NOMO-1 (cell line): ENCODE measurements around the gene WWC1.

ENCODE experiments used
- DNase-seq, 2 experiments: peaks; one replicate each; lab custom pipeline; 2025; ENCODE audit not compliant: unreplicated experiment in 2 of 2; lab: John Stamatoyannopoulos, UW

WWC1 gene

DNA sequence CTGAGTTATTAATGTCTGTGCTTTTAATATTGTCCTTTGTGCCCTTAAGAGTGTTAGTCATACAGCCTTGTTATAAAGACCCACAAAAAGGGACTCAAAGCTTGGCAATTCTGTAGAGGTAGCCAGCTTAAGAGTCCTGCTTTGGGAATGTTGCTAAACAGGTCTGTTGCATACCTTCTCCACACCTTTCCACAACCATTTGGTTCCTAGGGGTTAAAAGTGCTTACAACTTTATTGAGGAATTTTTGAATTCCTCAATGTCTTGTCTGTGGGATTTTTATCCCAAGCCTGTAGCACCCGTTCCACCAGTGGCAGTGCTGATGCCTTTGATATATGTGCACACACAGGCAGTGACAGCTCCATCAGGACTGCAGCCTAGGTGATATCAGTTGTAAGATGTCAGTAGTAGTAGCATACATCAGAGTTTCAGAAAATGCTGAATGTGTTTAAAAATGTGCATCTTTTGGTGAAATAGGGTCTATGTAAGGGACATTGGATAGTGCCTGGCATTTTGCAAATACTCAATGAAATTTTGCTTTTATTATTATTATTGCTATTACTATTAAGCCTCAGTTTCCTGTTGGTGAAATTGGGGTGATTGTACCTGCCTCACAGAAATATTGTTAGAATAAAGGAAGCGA lies 68.5 kb downstream of the WWC1 start:
- DNase-seq, result no peak

DNA sequence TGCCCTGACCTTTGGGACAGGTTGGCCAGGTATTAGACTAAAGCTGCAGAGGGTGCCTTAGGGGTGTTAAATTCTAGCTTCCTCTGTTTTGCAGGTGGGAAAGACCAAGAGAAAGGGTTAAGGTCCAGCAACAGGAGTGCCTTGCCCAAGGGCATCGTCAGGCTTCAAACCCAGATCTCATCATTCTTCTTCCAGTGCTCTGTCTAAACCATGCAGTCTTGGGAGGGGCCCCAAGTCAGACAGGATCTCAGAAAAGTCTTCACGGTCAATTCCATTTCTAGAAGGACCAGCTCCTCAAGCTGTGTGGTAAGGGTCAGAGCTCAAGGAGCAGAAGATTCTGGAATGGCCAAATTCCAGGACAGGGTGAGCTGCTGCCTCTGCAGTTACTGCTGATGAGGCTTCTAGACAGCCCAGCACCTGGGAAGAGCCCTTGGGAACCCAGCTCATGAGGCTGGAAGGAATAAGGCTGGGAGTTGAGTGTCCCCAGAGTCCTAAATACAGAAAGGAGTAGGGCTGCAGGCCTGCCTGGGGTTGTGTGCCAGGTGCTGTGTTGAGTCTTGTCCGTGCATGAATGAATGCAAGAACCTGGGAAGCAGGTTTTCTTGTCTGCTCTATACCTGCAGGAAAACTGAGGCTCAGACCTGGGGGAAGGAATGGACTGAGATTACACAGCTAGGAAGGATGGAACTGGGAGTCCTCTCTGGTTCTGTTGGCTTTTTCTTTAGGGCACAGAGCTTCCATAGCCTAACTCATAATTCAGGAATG lies 69.3 kb downstream of the WWC1 start:
- no peak for DNase-seq

DNA sequence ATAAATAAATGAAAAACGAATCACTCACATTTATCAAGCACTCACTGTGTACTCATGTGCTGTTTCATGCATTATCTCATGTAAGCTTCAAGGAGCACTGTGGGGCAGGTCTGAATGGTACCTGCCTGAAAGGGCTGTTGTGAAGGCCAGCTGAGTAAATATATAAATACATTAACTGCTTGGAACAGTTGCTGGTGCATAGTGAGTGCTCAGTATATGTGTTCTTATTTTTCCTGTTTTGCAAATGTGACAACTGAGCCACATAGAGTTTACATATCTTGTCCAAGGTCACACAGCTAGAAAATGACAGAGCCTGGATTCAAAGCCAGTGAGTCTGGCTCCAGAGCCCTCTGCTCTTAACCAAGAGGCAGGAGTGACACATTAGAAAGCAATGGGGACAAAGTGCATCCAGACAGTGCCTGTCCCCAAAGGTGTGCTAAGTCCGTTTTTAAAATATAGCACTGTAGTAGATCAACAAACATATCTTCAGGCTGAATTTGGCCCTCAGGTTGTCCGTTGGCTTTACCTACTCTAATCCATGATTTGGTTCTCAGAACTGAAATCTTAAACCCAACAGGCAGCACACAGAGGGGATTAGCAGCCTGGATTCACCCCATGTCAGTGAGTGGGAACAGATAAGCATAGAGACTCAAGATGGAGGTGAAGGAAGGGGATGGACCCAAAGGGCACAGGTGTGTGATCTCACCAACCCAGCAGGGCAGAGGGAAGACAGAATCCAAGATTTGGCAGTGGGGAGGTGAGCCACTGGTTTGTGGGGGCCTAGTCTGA lies 70.8 kb downstream of the WWC1 start:
- no peak for DNase-seq

DNA sequence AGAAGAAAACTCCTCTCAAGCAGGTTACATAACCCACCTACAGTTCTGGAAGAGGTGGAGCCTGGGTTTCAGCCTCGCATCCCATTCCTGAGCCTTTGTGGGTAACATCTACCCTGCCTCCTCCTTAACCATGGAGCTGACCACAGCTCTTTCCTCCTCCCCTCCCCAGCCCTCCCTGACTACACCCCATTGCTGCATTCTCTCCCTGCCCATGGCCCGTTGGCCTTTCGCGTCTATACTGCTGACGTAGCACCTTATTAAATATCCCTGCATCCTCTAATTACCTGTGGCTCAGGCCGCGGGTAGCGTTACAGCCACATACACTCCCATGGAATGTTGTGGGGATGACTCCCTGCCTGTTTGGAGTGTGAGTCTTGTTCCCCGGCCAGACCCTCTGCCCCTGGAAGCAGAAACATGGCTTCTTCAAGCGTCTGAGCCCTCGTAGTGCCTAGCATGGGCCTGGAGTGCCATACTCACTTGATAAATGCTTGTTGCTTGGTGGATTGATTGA lies 72.8 kb downstream of the WWC1 start:
- DNase-seq, result no peak

DNA sequence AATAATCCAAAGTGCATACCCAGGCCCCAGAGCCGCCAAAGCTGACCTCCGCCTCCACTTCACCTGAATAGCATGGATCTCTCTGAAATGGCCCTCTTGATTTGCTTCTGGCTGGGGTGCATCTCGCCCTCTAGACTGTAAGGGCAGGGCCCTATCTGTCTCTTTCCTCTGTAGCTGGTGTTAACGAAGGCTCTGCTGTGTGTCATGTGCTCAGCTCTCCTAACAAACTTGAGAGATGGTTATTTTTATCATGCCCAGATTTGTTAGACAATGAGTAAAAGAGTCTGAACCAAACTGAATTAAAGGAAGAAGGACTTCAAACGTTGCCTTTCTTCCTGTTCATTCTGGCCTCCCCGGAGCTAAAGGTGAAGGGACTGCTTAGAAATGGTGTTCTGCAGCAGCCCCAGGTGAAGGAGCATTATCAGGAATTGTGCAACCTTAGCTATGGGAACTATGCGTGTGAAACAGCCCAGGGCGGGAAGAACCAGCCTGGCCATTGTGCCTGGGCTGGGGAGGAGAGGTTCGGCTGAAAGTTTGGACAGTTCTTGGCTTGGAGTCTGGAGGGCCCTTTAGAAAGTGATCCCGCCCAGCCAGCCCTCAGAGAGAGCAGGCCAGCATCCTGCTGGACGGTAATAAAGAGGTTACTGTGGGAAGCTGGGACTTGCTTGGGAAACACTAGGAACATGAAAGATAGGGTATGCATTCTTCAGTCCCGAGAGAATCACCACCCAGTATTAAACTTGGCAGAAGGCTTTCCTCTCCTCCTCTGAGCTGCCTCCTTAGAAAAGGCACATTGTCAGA lies 73.5 kb downstream of the WWC1 start:
- DNase-seq, result no peak

DNA sequence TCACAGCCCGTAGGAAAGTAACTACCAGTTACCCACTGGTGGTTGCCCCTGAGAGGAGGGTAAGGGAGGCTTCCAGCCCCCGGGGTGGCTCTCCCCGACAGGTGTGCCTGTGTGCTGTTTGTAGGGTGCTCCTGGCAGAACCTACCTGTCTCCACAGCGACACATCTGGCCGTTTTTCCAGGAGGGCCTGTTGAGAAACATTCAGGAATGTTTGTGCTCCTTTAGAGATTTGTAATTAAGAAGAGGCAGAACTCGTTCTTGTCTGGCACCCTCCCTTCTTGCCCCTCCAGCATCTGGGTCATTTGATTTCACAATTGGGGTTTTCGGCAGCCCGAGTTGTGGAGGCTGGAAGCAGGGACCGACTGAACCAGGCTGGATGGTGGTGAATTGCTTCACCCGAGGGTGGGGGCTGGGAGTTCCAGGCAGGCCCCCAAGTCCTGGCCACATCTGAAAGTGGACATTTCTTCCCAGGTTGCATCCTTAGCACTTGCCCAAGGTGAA lies 74.2 kb downstream of the WWC1 start:
- no peak for DNase-seq

DNA sequence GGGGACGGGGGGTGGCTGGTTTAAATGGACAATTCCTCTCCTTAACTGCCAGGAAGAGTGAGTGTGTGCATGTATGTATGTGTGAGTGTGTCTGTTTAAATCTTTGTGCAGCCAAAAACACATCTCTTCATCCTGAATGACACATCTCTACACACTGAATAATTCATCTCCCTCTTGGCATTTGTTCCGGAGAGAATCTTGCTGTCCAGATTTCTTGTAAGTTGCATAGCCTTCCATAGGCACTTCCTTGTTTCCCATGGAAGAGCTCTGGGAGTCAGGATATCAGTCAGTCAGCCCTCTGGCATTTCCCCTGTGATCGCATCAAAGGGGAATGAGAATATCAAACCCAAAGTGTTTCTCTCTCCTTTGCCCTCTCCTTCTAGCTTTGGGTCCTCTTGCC lies 74.7 kb downstream of the WWC1 start:
- no peak for DNase-seq

DNA sequence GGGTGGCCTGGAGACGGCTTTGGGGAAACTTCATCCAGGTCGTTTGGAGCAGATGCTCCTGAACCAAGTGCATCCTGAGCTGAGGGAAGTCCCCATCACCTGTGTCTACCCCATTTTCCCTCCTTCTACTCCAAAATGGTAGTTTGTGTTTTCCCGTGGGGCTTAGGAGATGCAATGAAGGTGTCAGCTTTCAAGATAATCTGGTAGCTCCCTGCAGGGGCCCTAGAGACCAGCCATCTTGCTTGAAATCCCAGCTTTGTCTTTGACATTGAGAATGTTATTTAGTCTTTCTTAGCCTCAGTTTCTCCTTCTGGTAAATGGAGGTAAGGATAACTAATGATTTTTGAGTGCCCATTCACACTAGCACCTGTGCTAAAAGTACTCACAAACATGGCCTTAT lies 77.4 kb downstream of the WWC1 start:
- no peak for DNase-seq

DNA sequence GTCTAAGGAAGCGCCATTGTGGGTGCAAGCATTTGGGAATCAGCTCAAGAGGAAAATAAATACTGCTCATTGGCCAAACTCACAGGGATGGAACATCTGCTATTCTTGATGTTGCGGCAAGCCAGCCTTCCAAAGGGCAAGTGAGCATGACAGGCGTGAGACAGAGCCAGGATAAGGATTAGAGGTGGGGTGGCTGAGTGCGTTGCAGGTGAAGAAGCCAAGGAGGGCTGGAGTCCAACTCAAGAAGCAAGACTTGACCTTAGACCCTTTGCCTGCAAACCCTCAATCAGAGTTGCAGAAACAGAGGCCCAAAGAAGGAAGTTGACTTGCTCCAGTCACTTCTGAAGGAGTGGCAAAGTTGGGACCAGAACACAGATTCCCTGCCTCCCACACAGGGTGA lies 79.4 kb downstream of the WWC1 start:
- no peak for DNase-seq

DNA sequence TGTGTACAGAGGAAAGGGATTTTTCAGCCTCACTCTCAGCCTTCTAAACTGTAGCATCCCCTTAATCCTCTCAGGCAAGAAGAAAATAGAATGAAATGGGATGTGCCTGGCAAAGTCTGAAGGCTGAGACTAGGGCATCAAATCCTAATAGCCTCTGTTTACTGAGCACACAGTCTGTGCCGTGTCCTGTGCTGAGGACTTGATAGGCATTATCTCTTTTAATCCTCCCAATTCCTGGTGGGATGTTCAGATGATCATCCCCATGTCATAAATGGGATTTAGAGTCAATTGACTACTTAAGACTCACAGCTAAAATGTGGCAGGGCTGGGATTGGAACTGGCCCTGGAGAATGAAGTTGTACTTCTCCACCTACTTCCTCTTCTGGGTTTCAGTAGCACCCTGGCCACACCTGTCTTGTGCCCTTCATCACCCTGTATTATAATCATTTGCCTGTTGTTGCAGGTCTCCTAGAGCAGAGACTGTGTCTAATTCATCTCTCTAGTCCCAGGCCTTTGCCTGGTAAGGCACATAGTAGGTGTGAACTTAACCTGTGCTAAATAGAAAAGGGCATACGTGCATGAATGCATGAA lies 81.0 kb downstream of the WWC1 start:
- no peak for DNase-seq

DNA sequence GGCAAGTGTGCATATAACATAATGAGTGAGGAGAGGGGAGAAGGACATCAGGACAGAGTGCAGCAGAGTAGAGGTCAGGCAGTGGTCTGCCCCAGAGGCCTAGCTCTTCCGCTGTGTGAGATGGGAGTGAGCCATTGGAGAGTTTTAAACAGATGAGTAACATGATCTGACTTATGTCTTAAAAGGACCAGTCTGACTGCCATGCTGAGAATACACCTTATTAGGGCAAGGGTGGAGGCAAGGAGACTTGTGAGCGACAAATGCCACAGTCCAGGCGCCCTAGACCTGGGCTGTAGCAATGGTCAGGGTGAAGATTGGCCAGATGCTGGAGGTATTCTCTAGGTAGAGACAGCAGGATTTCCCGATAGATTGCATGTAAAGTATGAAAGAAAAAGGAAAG lies 83.1 kb downstream of the WWC1 start:
- DNase-seq, result no peak

DNA sequence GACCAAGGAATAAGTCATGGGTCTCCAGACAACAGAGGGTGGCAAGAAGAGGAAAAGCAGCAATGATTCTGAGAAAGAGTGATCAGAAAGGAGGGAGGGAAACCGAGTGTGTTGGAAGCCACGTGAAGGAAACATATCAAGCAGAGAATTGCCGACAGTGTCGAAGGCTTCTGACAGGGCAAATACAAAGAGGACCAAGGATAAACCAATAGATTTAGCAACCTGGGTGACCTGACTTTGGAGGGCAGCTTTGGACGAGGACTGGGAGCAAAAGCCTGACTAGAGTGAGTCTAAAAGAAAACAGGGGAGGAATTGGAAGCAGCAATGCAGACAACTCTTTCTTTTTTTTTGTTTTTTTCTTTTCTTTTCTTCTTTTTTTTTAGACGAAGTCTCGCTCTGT lies 83.8 kb downstream of the WWC1 start:
- no peak for DNase-seq

DNA sequence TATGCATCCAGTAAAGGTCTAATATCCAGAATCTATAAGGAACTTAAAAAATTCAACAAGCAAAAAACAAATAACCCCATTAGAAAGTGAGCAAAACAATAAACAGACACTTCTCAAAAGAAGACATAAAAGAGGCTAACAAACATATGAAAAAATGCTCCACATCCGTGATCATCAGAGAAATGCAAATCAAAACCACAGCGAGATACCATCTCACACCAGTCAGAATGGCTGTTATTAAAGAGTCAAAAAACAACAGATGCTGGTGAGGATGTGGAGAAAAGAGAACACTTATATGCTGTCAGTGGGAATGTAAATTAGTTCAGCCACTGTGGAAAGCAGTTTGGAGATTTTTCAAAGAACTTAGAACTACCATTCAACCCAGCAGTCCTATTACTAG lies 86.1 kb downstream of the WWC1 start:
- no peak for DNase-seq

DNA sequence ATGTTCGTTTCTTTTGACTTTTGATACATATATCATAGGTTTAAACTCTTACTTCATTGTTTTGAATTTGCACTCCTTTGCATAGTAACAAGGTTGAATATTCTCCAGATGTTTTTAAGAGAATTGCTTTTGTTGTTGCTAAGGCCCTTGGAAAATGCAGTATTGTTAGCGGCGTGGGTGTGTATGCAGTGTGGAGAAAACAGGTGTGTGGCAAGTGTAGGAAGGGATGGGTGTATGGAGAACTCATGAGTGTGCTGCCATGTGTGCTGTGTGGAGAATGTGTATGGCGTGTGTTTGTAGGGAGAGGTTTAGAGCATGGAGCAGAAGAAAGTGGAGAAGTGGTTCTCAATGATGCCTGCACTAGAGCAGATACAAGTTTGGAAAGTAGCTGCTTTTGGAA lies 87.3 kb downstream of the WWC1 start:
- DNase-seq, result no peak

DNA sequence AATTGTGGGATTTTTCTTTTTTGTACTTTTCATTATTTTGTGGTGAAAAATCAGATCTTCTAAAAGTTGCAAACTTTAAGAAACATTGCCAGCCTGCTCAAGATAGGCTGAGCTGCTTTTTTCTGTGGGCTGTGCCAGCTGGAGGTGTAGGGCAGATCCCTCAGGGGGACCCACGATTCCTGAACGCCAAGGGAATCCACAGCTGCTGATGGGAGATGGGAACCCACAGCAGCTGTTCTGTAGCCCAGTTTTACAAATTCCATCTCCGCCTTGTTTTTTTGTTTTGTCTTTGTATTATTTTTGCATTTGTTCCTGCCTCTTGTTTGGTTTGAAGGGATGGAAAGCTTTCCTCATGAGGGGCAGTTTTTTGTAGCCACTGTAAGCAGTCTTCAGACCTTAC lies 91.0 kb downstream of the WWC1 start:
- no peak for DNase-seq

DNA sequence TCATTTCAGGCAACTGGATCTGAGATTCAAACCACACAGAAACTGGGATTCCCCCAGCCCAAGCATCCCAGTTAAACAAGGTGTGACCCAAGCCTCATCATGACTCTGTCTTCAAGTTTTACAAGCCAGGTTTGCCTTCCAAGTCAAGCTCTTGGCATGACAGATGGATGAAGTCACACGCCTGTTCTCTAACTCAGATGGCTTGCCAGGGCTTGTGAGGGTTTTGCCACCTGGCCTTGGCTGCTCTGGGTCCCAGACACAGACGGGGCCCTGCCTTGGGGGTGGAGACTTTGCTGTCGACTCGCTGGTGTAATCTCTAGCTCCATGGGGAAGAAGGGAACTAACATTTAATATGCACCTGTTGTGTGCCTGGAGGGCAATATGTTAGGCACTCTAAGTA lies 99.0 kb downstream of the WWC1 start:
- no peak for DNase-seq

DNA sequence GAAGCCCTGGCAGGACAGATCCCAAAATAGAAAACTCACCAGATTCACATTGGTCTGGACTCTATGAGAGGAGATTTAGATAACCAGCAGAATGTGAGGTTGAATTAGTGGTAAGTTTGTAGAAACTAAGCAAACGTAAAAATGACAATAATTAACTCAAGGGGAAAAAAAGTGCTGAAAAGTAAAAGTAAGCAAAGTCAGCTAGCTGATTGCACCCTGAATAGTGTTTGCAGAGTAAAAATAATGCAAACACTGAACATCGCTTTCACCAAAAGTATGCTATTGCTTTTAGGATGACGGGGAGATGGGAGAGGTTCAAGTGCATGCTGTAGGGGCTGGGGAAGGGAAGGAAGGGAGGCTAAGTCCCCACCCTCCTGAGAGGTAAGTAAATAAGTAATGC lies 102.3 kb downstream of the WWC1 start:
- DNase-seq, result no peak

DNA sequence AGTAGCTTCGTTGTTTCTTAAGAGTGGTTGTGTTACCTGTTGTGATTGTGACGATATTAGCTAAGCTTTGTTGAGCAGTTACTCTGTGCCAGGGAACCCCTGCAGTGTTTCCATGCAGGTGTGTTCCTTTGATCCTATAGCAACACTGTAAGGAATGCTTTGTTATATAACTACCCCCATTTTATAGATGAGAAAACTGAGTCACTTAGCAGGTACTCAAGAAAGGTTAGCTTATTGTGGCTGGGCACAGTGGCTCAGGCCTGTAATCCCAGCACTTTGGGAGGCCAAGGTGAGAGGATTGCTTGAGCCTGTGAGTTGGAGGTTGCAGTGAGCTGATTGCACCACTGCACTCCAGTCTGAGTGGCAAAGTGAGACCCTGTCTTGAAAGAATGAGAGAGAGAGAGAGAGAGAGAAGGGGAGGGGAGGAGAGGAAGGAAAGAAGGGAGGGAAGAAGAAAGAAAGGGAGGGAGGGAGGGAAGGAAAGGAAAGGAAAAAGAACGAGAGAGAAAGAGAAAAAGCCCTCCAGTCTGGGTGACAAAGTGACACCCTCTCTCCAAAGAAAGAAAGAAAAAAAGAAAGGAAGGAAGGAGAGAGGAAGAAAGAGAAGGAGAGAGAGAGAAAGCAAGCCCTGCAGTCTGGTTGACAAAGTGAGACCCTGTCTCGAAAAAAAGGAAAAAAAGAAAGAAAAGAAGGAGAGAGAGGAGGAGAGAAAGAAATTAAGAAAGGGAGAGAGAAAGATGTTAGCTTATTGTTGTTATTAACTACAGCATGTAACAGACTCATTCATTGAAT lies 109.2 kb downstream of the WWC1 start:
- no peak for DNase-seq

DNA sequence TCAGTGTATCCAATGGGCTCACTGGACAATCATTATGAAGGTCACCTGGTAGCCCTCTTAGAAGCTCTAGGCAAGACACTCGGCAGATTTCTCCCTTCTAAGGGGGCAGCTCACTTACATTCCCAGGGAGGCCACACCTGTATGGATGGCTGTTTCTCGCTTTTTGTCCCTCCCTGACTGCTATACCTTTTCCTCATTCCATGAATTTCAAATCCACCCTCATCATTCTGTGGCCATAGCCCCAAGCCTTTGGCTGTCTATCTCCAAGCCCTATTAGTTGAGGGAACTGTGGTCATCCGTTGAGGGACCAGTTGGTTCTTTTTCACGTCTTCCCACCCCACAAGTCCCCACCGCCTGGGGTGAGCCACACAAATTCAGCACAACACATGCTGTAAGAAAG lies 109.8 kb downstream of the WWC1 start:
- no peak for DNase-seq

DNA sequence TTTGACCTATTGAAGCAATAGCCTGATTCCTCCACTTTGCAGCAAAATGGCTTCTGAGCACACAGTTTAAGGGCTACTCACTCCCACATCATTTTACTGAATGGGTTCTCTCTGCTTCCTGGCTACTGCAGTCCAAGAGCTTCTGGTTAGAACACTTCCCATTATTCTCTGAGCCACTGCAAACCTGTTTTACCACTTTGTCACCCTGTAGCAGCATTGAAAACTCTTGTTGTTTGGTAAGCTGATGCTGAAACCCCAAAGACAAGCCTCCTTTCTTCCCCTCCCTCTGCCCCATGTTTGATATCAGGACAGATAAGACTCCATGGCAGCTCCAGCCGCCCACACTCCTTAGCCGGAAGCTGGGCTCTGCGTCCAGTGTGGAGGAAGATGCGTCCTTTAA lies 110.4 kb downstream of the WWC1 start:
- no peak for DNase-seq
